ENCODE measurements around the gene ADH1B.
"Not testable (repeated sequence)": the region's sequence is repeated elsewhere in the genome, so short reads cannot be mapped to it uniquely, and the experiment has no call there.

ADH1B gene

GRCh38 chr4:99323756-99324155 is 2.6 kb upstream of the ADH1B start:
- DNase-seq: no peak

- DNase-seq: not testable (repeated sequence)
These were observed 3.4 kb downstream of the ADH1B start for GRCh38 chr4:99317811-99318210.

GRCh38 chr4:99317354-99317753 is 3.8 kb downstream of the ADH1B start:
- no peak for DNase-seq

GRCh38 chr4:99315839-99316238 is 5.4 kb downstream of the ADH1B start:
- no peak for DNase-seq

- DNase-seq: no peak
These were observed 7.0 kb downstream of the ADH1B start for GRCh38 chr4:99314211-99314610.

- no peak for DNase-seq
These were observed 10.8 kb downstream of the ADH1B start for GRCh38 chr4:99310389-99310788.

GRCh38 chr4:99305638-99306400 is 15.4 kb downstream of the ADH1B start:
- DNase-seq: no peak

- DNase-seq: no peak
These were observed 19.6 kb downstream of the ADH1B start for GRCh38 chr4:99301376-99302164.

- no peak for DNase-seq
These were observed 20.3 kb downstream of the ADH1B start for GRCh38 chr4:99300934-99301333.

- no peak for DNase-seq
These were observed 27.8 kb downstream of the ADH1B start for GRCh38 chr4:99293357-99293756.

- no peak for DNase-seq
These were observed 30.1 kb downstream of the ADH1B start, which contains the start of gene ADH1A for GRCh38 chr4:99290848-99291786. TSS of gene ADH1A (minus strand) at chr4:99290985. CDS start at chr4:99290914, 71 bp downstream.

- no peak for DNase-seq
These were observed 35.8 kb downstream of the ADH1B start for GRCh38 chr4:99285387-99285786.

GRCh38 chr4:99282731-99283130 is 38.5 kb downstream of the ADH1B start:
- no peak for DNase-seq

- DNase-seq: no peak
These were observed 39.9 kb downstream of the ADH1B start for GRCh38 chr4:99281261-99281660.

GRCh38 chr4:99276417-99276816 is 44.8 kb downstream of the ADH1B start:
- no peak for DNase-seq

GRCh38 chr4:99275885-99276284 is 45.3 kb downstream of the ADH1B start:
- DNase-seq: no peak

GRCh38 chr4:99275050-99275449 is 46.2 kb downstream of the ADH1B start:
- DNase-seq: no peak

GRCh38 chr4:99273704-99274103 is 47.5 kb downstream of the ADH1B start:
- DNase-seq: no peak

- no peak for DNase-seq
These were observed 56.3 kb downstream of the ADH1B start for GRCh38 chr4:99264927-99265326.
